GM10847 (cell line): ENCODE results near the gene CMIP.

Experiments used
- POLR2A ChIP-seq: IDR thresholded peaks from 2 replicates; pipeline ENCODE4 v1.6.1; 2011; ENCODE audit not compliant: insufficient read length; ENCODE audit errors: extremely low read depth

CMIP gene

GRCh38 chr16:81665588-81665987 is 221.0 kb downstream of the CMIP start:
- TF ChIP-seq POLR2A, result no peak

DNA sequence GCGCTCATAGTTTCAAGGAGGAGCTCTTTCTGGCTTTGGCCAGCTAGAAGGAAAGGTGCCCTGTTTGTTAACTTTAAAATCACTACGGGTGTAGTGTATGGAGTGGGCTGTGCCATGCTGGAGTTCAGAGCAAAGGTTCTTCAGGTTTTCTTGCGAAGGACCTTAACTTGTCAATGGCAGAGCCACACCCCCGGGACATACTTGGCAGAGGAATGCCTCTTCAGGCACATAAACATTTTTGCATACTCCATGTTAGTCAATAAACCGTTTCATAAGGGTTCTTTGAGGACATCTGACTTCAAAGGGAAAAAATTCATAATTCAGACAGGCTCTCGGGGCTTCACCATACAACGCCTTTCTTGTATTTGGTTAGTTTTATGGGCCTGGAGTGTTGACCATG is 221.5 kb downstream of the CMIP start:
- TF ChIP-seq POLR2A, result no peak

DNA sequence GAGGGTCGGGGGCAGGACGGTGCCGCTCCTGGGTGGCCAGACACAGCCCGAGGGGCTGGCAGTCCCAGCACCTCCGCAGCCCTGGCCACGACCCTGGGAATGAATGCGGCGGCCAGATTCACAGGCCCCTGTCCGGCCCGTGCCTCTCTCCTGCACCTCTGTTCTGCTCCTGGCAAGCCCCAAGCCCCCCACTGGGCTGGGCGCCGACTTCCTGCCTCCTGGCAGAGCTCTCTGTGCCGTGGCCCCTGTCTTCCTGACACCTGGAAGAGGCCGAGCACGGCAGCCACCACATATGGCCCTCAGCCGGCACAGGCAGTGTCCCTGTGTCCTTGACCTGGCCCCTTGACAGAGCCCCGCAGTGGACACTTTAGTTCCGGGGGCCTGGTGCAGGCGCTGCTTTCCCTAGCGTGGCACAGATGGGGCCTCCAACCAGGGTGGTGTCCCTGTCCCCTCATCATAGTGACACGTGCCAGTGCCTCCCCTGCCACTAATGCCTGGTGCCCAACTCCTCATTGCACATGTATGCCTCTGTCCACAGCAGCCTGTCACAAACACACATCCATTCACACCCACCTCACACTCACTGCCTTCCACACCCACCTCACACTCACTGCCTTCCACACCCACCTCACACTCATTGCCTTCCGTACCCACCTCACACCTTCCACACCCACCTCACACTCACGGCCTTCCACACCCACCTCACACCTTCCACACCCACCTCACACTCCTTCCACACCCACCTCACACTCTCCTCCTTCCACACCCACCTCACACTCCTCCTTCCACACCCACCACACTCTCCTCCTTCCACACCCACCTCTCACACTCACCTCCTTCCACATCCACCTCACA is 223.9 kb downstream of the CMIP start:
- TF ChIP-seq POLR2A, result no peak

DNA sequence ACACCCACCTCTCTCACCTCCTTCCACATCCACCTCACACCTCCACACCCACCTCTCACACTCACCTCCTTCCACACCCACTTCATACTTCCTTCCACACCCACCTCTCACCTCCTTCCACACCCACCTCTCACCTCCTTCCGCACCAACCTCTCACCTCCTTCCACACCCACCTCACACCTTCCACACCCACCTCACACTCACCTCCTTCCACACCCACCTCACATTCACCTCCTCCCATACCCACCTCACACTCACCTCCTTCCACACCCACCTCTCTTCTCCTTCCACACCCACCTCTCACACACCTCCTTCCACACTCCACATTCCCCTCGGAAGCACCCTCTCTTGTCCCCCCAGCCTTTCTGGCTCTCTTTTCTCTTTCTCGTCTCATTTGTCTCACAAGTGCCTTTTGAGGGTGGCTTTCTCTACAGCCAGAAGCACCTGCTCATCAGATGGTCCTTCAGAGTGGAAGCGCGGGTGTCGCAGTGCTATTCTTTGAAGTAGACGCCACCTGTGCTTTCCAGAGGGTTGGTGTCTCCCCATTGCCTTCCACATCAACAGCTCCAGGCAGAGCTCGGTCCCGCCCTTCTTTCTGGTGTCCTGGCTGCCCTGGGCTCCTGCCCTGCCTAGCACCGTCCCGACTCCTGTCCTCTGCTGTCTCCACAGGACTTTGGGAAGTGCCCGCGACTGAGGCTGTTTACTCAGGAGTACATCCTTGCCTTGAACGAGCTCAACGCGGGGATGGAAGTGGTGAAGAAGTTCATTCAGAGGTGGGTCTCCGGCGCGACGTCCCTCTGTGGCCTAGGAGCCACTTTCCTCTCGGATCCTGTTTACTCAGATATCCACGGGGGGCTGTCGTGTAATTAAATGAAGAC is 225.1 kb downstream of the CMIP start:
- TF ChIP-seq POLR2A, result no peak

DNA sequence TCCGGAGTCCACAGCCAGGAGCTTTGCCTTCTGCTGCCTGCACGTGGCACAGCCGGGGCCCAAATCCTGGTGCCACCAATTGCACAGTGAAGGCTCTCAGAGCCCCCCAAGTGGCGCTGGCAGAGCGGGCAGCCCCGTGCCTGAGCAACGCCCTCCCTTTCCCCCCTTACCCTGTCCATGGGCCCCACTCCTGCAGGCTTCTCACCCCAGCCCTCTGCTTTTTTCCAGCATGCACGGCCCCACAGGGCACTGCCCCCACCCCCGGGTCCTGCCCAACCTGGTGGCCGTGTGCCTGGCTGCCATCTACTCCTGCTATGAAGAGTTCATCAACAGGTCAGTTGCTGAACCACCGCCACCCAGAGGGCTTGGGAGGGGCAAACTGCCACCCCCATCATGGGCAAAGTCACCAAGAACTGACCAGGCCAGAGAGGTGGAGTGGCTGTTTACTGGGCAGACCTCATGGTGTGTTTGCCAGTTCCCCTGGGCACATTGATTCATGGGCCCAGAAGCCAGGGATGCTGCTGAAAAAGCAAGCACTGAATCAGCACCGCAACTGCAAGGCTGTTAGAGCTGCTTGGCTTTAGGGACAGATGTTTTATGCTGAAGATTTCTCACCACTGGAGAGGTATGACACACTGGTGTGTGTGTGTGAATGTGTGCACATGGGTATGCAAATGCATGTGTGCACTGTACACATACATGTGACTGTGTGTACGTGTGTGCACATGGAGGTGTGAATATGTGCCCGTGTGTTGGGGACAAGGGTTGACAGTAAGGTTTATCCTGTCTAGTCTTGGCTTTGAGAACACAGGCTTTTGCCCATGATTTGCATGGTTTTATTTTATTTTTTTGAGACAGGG is 227.4 kb downstream of the CMIP start:
- no peak for TF ChIP-seq POLR2A

DNA sequence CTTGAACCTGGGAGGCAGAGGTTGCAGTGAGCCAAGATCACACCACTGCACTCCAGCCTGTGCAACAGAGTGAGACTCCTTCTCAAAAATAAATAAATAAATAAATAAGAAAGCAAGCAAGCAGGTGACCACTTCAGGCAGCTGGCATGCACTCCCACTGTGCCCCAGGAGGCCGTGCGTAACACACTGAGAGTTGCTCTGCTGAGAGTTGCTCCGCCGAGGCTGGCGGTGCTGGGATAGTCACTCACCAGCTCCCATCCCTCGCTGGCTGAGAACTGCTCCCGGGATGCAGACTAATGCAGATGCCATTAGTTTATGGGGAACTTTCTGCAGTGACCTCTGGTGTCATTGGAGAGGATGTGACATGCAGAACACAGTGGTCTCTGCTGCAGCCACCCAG is 228.8 kb downstream of the CMIP start:
- TF ChIP-seq POLR2A, result no peak

DNA sequence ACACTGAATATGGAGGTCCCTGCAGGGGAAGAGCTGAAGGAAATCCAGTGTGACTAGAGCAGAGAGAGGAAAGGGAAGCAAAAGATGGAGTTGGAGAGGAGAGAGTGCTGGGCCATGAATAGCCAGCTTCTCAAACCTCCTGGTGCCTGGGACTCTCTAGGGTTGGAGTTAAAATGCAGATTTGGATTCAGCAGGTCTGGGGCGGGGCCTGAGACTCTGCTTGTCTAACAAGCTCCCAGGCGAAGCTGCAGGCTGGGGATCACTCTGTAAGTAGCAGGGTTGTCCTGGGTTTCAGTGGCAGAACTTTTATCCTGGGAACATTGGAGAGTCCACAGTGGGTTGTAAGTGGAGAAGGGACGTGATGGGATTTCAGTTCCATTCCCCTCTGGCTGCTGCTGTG is 231.1 kb downstream of the CMIP start:
- TF ChIP-seq POLR2A, result no peak

GRCh38 chr16:81676066-81676882 is 231.7 kb downstream of the CMIP start:
- TF ChIP-seq POLR2A, result no peak

- no peak for TF ChIP-seq POLR2A
Observed at GRCh38 chr16:81676883-81677737, 232.5 kb downstream of the CMIP start.

DNA sequence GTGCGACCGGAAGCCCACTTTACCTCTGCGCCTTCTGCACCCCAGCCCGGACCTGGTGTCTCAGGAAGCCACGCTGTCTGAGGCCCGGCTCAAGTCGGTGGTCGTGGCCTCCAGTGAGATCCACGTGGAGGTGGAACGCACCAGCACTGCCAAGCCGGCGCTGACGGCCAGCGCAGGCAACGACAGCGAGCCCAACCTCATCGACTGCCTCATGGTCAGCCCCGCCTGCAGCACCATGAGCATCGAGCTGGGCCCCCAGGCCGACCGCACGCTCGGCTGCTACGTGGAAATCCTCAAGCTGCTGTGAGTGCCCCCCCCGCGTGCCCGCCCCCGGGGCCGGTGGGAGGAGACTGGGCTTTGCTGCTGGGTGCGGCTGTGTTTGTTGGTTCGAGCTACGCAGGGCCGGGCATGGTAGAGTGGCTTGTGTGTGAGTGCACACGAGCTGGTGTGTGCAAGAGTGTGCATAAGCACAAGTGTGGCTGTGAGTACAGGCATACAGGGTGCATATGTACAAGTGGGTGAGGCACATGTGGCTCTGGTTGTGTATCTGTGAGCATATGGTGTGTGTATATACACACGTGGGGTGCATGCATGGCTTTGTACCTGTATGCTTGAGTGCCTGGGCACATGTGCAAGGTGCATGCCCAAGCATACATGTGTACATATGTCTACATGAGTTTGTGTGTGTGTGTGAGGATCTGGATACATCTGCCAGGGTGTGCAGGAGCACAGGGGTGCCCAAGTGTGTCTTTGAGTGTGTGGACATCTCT is 233.9 kb downstream of the CMIP start:
- no peak for TF ChIP-seq POLR2A

DNA sequence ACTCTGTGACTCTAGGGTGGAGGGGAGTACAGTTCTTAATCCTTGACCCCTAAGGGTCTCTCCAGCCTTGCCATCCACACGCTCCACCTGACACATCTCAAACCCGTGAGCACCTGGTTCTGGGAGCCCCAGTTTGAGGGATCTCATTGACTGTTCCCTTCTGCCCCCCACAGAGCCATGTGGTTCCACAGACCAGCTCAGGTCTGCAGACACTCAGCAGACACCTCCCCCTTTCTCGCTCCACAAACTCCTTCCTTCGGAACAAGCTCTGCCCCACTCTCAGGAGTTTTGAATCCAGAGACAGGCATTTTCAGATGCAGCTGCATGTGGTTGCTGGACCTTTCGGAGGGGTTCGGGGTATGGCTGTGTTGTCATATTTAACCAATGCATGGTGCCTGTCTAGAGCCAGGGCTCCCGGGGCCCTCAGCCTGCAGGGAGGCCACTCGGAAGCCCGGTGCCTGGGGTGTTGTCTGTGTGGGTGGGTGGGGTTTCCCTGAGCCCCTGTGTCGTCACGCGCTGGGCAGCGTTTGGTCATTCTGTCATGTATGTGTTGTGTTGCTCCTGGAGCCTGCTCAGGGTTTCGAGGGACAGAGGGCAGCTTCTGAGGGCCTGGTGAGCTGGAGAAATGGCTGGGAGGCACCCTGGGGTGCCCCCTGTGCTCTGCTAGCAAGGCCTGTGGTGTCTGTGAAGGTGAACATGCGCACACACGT is 235.3 kb downstream of the CMIP start:
- no peak for TF ChIP-seq POLR2A
